ENCODE measurements around the gene ADARB2.

ADARB2 gene

DNA sequence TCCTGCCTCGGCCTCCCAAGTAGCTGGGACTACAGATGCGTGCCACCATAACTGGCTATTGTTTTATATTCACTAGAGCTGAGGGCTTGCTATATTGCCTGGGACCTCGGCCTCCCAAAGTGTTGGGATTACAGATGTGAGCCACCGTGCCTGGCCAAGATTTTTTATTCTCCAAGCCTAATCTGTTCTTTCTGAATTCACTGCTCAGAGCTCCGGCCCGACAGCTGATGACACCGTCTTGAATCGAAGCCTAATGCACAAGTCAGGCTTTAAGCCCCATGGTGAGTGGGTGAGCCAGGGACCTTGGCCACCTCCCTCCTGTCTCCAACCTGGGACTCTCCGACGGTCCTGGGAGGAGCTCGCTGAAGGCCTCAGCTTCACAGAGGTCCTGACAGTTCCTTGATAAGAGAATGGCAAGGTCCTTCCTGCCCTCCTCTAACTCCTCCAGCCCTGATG lies 342.3 kb downstream of the ADARB2 start:
- no peak for TF ChIP-seq ZBTB7A (IDR thresholded peaks at IDR 0.05; ENCODE audit: low read depth)
- TF ChIP-seq EGR1 (IDR thresholded peaks at IDR 0.05) = no peak
- TF ChIP-seq EP300 (IDR thresholded peaks at IDR 0.05; ENCODE audit: borderline replicate concordance) = no peak

DNA sequence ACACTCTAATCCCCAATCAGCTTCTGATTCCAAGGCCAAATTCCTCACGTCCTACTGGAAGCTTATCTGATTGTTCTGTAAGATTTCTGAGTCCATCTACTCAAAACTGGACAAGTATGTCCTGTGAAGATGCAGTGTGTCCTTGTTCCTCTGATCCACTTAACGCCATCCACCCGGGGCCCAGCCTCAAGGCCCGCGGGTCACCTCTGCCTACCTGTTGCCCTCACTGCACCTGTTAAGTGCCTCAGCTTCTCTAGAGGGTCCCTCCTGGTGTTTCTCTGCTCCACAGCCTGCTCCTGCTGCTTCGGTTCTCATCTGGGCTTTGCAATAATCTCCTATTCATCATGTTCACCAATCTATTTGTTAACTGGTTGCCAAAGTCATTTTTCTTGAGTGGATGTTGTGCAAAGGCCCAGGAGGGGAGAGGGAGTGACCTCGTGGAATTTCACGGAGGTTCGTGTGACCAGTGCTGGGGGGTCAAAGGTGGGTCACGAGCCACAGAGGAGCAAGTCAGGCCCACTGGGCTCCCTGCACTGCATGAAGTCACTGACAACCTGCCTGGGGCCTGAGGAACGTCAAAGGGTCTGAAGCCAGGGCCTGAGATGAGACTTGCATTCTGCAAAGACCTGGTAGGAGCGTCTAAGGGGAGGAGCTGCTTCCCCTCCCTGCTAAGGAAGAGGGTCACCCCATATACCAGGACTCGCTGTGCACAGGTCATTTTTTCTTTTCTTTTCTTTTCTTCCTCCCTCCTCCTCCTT lies 343.0 kb downstream of the ADARB2 start:
- no peak for TF ChIP-seq TEAD4 (IDR thresholded peaks at IDR 0.05)
- no peak for TF ChIP-seq CREB1 (IDR thresholded peaks at IDR 0.05; ENCODE audit: low read depth)
- no peak for TF ChIP-seq FOXM1 (IDR thresholded peaks at IDR 0.05; ENCODE audit: borderline replicate concordance, low read depth)
- no peak for TF ChIP-seq CEBPB (IDR thresholded peaks at IDR 0.05)
- TF ChIP-seq EP300 (IDR thresholded peaks at IDR 0.05; ENCODE audit: borderline replicate concordance) = no peak
- no peak for TF ChIP-seq RAD21 (IDR thresholded peaks at IDR 0.05; ENCODE audit: low read depth)
- no peak for TF ChIP-seq ZBTB7A (IDR thresholded peaks at IDR 0.05; ENCODE audit: low read depth)
- TF ChIP-seq, protein P1, sequence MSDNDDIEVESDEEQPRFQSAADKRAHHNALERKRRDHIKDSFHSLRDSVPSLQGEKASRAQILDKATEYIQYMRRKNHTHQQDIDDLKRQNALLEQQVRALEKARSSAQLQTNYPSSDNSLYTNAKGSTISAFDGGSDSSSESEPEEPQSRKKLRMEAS (IDR thresholded peaks at IDR 0.05) = no peak
- TF ChIP-seq YY1 (IDR thresholded peaks at IDR 0.05; ENCODE audit: low read depth) = no peak
- TF ChIP-seq TCF12 (IDR thresholded peaks at IDR 0.05; ENCODE audit: low read depth) = no peak
- no peak for TF ChIP-seq NFIC (IDR thresholded peaks at IDR 0.05)
- no peak for TF ChIP-seq EGR1 (IDR thresholded peaks at IDR 0.05)
- TF ChIP-seq, protein P2, sequence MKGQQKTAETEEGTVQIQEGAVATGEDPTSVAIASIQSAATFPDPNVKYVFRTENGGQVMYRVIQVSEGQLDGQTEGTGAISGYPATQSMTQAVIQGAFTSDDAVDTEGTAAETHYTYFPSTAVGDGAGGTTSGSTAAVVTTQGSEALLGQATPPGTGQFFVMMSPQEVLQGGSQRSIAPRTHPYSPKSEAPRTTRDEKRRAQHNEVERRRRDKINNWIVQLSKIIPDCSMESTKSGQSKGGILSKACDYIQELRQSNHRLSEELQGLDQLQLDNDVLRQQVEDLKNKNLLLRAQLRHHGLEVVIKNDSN (IDR thresholded peaks at IDR 0.05) = no peak
- TF ChIP-seq TAF1 (IDR thresholded peaks at IDR 0.05; ENCODE audit: low read depth) = no peak
- TF ChIP-seq, protein P3, sequence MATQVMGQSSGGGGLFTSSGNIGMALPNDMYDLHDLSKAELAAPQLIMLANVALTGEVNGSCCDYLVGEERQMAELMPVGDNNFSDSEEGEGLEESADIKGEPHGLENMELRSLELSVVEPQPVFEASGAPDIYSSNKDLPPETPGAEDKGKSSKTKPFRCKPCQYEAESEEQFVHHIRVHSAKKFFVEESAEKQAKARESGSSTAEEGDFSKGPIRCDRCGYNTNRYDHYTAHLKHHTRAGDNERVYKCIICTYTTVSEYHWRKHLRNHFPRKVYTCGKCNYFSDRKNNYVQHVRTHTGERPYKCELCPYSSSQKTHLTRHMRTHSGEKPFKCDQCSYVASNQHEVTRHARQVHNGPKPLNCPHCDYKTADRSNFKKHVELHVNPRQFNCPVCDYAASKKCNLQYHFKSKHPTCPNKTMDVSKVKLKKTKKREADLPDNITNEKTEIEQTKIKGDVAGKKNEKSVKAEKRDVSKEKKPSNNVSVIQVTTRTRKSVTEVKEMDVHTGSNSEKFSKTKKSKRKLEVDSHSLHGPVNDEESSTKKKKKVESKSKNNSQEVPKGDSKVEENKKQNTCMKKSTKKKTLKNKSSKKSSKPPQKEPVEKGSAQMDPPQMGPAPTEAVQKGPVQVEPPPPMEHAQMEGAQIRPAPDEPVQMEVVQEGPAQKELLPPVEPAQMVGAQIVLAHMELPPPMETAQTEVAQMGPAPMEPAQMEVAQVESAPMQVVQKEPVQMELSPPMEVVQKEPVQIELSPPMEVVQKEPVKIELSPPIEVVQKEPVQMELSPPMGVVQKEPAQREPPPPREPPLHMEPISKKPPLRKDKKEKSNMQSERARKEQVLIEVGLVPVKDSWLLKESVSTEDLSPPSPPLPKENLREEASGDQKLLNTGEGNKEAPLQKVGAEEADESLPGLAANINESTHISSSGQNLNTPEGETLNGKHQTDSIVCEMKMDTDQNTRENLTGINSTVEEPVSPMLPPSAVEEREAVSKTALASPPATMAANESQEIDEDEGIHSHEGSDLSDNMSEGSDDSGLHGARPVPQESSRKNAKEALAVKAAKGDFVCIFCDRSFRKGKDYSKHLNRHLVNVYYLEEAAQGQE (IDR thresholded peaks at IDR 0.05; ENCODE audit: low read depth) = no peak

DNA sequence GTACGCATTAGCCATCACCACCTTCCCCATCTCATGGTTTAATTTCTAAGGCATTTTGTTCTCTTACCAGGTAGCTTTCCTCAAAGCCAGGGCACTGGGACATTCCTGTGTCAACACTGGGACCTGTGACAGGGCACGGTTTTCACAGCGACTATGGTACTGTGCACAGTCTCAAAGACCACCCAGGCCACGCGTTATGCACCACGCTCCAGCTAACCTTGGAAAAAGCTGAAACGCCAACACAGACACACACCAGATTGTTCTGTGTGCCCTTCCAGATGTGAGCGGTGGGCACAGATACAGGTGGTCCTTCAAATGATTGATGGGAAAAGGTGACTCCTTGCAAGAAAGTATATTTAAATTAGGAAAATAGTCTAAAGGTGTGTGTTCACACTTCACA lies 343.8 kb downstream of the ADARB2 start:
- TF ChIP-seq FOXM1 (IDR thresholded peaks at IDR 0.05; ENCODE audit: borderline replicate concordance, low read depth) = no peak
- no peak for TF ChIP-seq TEAD4 (IDR thresholded peaks at IDR 0.05)
- TF ChIP-seq EP300 (IDR thresholded peaks at IDR 0.05; ENCODE audit: borderline replicate concordance) = no peak
- no peak for TF ChIP-seq NFIC (IDR thresholded peaks at IDR 0.05)
- TF ChIP-seq YY1 (IDR thresholded peaks at IDR 0.05; ENCODE audit: low read depth) = no peak
- no peak for TF ChIP-seq TAF1 (IDR thresholded peaks at IDR 0.05; ENCODE audit: low read depth)
- TF ChIP-seq RAD21 (IDR thresholded peaks at IDR 0.05; ENCODE audit: low read depth) = no peak
- TF ChIP-seq, protein P1 (IDR thresholded peaks at IDR 0.05) = no peak
- no peak for TF ChIP-seq CREB1 (IDR thresholded peaks at IDR 0.05; ENCODE audit: low read depth)
- TF ChIP-seq EGR1 (IDR thresholded peaks at IDR 0.05) = no peak
- no peak for TF ChIP-seq CEBPB (IDR thresholded peaks at IDR 0.05)
- no peak for TF ChIP-seq ZBTB7A (IDR thresholded peaks at IDR 0.05; ENCODE audit: low read depth)

DNA sequence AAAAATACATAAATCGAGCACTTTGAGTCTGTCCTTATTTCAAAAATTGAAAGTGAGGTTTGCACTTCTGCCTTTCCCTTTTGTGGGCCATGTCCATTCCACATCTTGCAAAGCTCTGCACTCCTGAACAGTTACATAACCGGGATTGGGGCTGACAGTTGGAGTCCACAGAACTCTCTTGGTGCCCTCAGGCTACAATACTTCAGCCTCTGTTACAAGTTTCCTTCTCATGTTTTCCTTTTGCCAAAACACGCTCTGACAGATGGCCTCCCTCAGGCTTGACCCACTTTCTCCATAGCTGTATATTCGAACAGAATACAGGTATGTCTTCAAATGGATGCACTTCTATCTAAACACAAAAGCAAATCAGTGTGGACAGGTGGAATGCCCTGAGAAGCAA lies 345.2 kb downstream of the ADARB2 start:
- no peak for TF ChIP-seq TEAD4 (IDR thresholded peaks at IDR 0.05)
- no peak for TF ChIP-seq CEBPB (IDR thresholded peaks at IDR 0.05)
- TF ChIP-seq EP300 (IDR thresholded peaks at IDR 0.05; ENCODE audit: borderline replicate concordance) = no peak
- TF ChIP-seq, protein P2 (IDR thresholded peaks at IDR 0.05) = no peak
- no peak for TF ChIP-seq FOXM1 (IDR thresholded peaks at IDR 0.05; ENCODE audit: borderline replicate concordance, low read depth)
- TF ChIP-seq ZBTB7A (IDR thresholded peaks at IDR 0.05; ENCODE audit: low read depth) = no peak
- TF ChIP-seq, protein P1 (IDR thresholded peaks at IDR 0.05) = no peak
- no peak for TF ChIP-seq RAD21 (IDR thresholded peaks at IDR 0.05; ENCODE audit: low read depth)
- TF ChIP-seq YY1 (IDR thresholded peaks at IDR 0.05; ENCODE audit: low read depth) = no peak
- TF ChIP-seq, protein P3 (IDR thresholded peaks at IDR 0.05; ENCODE audit: low read depth) = no peak
- no peak for TF ChIP-seq NFIC (IDR thresholded peaks at IDR 0.05)
- TF ChIP-seq TAF1 (IDR thresholded peaks at IDR 0.05; ENCODE audit: low read depth) = no peak
- no peak for TF ChIP-seq CREB1 (IDR thresholded peaks at IDR 0.05; ENCODE audit: low read depth)

DNA sequence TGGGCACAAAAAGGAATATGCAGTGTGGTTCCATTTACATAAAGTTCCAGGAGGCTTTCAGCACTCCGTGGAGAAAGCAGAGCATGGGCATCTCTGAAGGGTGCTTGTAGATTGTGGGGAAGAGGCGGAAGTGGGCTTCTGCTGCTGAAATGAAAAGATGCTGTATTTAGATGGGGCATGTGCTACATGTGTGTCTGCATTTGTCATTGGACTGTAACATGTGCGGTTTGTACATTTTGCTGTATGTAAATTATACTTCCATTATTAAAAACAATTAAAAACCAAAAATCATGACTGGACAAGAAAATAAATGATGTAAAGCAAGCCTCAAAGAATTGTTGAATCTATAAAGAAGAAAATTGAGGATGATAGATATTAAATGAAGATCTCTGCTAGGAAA lies 347.1 kb downstream of the ADARB2 start:
- TF ChIP-seq, protein P3 (IDR thresholded peaks at IDR 0.05; ENCODE audit: low read depth) = no peak
- no peak for TF ChIP-seq NFIC (IDR thresholded peaks at IDR 0.05)
- TF ChIP-seq CEBPB (IDR thresholded peaks at IDR 0.05) = no peak
- TF ChIP-seq FOXM1 (IDR thresholded peaks at IDR 0.05; ENCODE audit: borderline replicate concordance, low read depth) = no peak
- no peak for TF ChIP-seq EP300 (IDR thresholded peaks at IDR 0.05; ENCODE audit: borderline replicate concordance)
- no peak for TF ChIP-seq ZBTB7A (IDR thresholded peaks at IDR 0.05; ENCODE audit: low read depth)

All from Ishikawa (cell line).